Smooth muscle cell (in vitro differentiated cells): ENCODE data around the gene SEC14L2. TPM values are rescaled to one million over a fixed set of nuclear protein-coding genes. Genes with fewer than 3 reads are reported as not detected.

Source experiments
- DNase-seq: peaks from one replicate; lab custom pipeline; 2025; ENCODE audit not compliant: unreplicated experiment; lab: John Stamatoyannopoulos, UW
- H2AFZ ChIP-seq: fragments of 200-600 bp; sonication (generic); 2 replicates; pipeline ENCODE4 v1.6.0; 2016; ENCODE audit warnings: antibody characterized with exemption, low read depth, mild to moderate bottlenecking
- H3F3A ChIP-seq: fragments of 200-600 bp; sonication (generic); 2 replicates; pipeline ENCODE4 v1.6.0; 2017; ENCODE audit warnings: antibody characterized with exemption, low read depth
- H3K27ac ChIP-seq: fragments of 200-600 bp; sonication (generic); 2 replicates; pipeline ENCODE4 v1.5.1; 2016; ENCODE audit warnings: low read depth, mild to moderate bottlenecking
- H3K27me3 ChIP-seq: fragments of 200-600 bp; sonication (generic); 2 replicates; pipeline ENCODE4 v1.6.1; 2016; ENCODE audit warnings: low read depth, mild to moderate bottlenecking
- H3K36me3 ChIP-seq: fragments of 200-600 bp; sonication (generic); 2 replicates; pipeline ENCODE4 v1.5.1; 2016; ENCODE audit warnings: low read depth
- H3K4me1 ChIP-seq: fragments of 200-600 bp; sonication (generic); 2 replicates; pipeline ENCODE4 v1.5.1; 2016; ENCODE audit warnings: low read depth
- H3K4me2 ChIP-seq: fragments of 200-600 bp; sonication (generic); 2 replicates; pipeline ENCODE4 v1.6.0; 2016; ENCODE audit warnings: mild to moderate bottlenecking
- H3K4me3 ChIP-seq: fragments of 200-600 bp; sonication (generic); 2 replicates; pipeline ENCODE4 v1.5.1; 2016; ENCODE audit warnings: mild to moderate bottlenecking
- H3K79me2 ChIP-seq: fragments of 200-600 bp; sonication (generic); 2 replicates; pipeline ENCODE4 v1.6.0; 2016; ENCODE audit warnings: low read depth, mild to moderate bottlenecking
- H3K9ac ChIP-seq: fragments of 200-600 bp; sonication (generic); 2 replicates; pipeline ENCODE4 v1.6.0; 2016; ENCODE audit warnings: low read depth
- H3K9me3 ChIP-seq: fragments of 200-600 bp; sonication (generic); replicated peaks from 2 replicates; pipeline ENCODE4 v1.5.1; 2016; ENCODE audit warnings: low read depth
- H4K20me1 ChIP-seq: fragments of 200-600 bp; sonication (generic); 2 replicates; pipeline ENCODE4 v1.6.0; 2016; ENCODE audit warnings: low read depth
- CTCF ChIP-seq: fragments of 200-600 bp; sonication (generic); IDR thresholded peaks from 2 replicates; pipeline ENCODE4 v1.5.1; 2017; ENCODE audit warnings: borderline replicate concordance, mild to moderate bottlenecking, antibody characterized with exemption; ENCODE audit not compliant: insufficient read depth, poor library complexity, severe bottlenecking
- WGBS: methylation state at CpG from one replicate; pipeline ENCODE4 v1.1.7; 2016; ENCODE audit warnings: low lambda C conversion rate; 5-methylcytosine and 5-hydroxymethylcytosine counted together
- polyA plus RNA-seq: library from polyadenylated mRNA; unstranded; fragments of >200 nt; fragmentation: Nextera tagmentation; extraction: Ambion mirVana; gene quantifications from 2 replicates; pipeline ENCODE4 v1.2.1, GENCODE V29; 2016
- total RNA-seq: library from RNA; depleted of rRNA; stranded (reverse); fragments of >200 nt; gene quantifications from 2 replicates; pipeline ENCODE4 v1.2.3, GENCODE V29; 2014

Gene SEC14L2
- total and polyA plus RNA-seq, 2 experiments from 2014 or later, result 8.2 to 15.1 TPM

GRCh38 chr22:30470655-30471054 lies 73.8 kb downstream of the SEC14L2 start:
- 79% methylated on average over 2 of the region's 2 CpGs for WGBS
- no peaks in the 10 kb centered on the region for H3K79me2 ChIP-seq
- H3K4me1 ChIP-seq, result no peaks in the 10 kb centered on the region
- DNase-seq, result no peak
- no peak overlapping the region for H3K4me2 ChIP-seq
- H4K20me1 ChIP-seq, result no peaks in the 10 kb centered on the region
- peaks cover 37% of the 10 kb centered on the region for H3K27me3 ChIP-seq
- H2AFZ ChIP-seq, result no peak overlapping the region
- H3K9me3 ChIP-seq, result no peaks in the 10 kb centered on the region
- no peaks in the 10 kb centered on the region for H3F3A ChIP-seq
- no peaks in the 10 kb centered on the region for H3K36me3 ChIP-seq
- TF ChIP-seq CTCF, result no peak
- H3K9ac ChIP-seq, result no peak overlapping the region
- no peak overlapping the region for H3K4me3 ChIP-seq
- H3K27ac ChIP-seq, result no peak overlapping the region

DNA sequence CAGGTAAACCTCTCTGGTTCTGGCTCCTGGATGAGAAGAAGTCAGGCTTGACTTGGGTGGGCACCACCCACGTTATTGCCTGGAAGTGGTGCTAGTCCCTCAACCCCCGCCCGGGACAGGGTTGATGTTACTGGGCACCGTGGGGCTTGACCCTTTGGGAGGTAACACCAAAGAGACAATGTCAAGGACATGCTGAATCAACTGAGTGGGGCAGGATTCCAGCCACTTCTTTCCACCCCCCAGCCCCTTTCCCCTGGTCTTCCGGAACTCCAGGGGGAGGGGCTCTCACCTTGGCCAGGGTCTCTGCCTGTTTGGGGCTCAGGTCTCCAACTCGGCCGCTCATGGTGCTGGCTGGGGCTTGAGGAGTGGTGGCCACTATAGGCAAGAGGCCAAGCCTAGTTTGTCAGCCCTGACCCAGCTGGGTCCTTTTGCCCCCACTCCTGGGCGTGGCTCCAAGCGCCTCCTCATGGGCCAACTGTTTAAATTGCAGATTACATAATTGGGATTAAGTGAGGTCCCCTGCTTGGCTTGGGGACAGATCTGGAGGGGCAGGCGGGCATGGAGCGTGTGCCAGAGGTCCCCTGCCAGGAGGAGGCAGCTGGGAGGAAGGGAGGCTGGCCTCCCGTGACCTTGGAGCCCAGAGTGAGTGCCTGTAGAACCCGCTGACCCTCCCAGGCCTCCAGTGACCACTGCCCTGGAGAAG lies 74.9 kb downstream of the SEC14L2 start, which contains the start of gene SEC14L3:
Gene SEC14L3 (minus strand): TSS at position 402 of the 703 bp plus-strand sequence. CDS start 59 bp downstream, at position 343.
- TF ChIP-seq CTCF, result no peak
- Histone ChIP-seq H3K4me3 (no peak within 1 kb of the TSS), H3K36me3 (no peaks in the 10 kb centered on the region), H3K4me1 (no peaks in the 10 kb centered on the region), H3K4me2 (no peak within 1 kb of the TSS), H3K9me3 (no peaks in the 10 kb centered on the region), H3K9ac (no peak within 1 kb of the TSS), H2AFZ (no peak within 1 kb of the TSS), H3K27ac (no peak within 1 kb of the TSS), H3K27me3 (peaks cover 29% of the 10 kb centered on the region), H4K20me1 (no peaks in the 10 kb centered on the region), H3K79me2 (no peaks in the 10 kb centered on the region), H3F3A (no peaks in the 10 kb centered on the region)
- 81% methylated on average over 13 of the region's 13 CpGs for WGBS
- DNase-seq, result no peak

GRCh38 chr22:30472994-30473720 lies 76.3 kb downstream of the SEC14L2 start:
- Histone ChIP-seq H3F3A (no peaks in the 10 kb centered on the region), H3K79me2 (no peaks in the 10 kb centered on the region), H3K27me3 (peaks cover 28% of the 10 kb centered on the region), H3K4me2 (no peak overlapping the region), H3K4me1 (no peaks in the 10 kb centered on the region), H4K20me1 (no peaks in the 10 kb centered on the region), H2AFZ (no peak overlapping the region), H3K4me3 (no peak overlapping the region), H3K27ac (no peak overlapping the region), H3K36me3 (no peaks in the 10 kb centered on the region), H3K9ac (no peak overlapping the region), H3K9me3 (no peaks in the 10 kb centered on the region)
- WGBS, result 87% methylated on average over 4 of the region's 4 CpGs
- DNase-seq, result no peak
- TF ChIP-seq CTCF, result no peak
